Activated CD8-positive, alpha-beta memory T cell treated with anti-CD3 and anti-CD28 coated beads, Interleukin-2, amount 10 ng/mL, durations not matched to agents 7 days and 5 days (primary cell): Measurements from ENCODE around the gene ZNF543. TPM values are rescaled to one million over a fixed set of nuclear protein-coding genes. Genes with fewer than 3 reads are reported as not detected.

ENCODE experiments used
- ATAC-seq: fragments of 150-1000 bp; cut with Tn5 transposase; one replicate; pipeline ENCODE4 v1.10.0; 2021; ENCODE audit warnings: moderate library complexity
- CTCF ChIA-PET: fragments of 350-600 bp; sonication (Branson Sonifier 250); formaldehyde crosslinking; loops from one replicate; lab custom pipeline; 2021; ENCODE audit warnings: antibody characterized with exemption; lab: Charles Lee
- DNase-seq: peaks from one replicate; pipeline ENCODE4 v3.0.0-alpha.2; 2020
- H3K27ac Mint-ChIP-seq: one replicate; pipeline ENCODE4 v1.8.0; 2021; ENCODE audit warnings: mild to moderate bottlenecking, mixed read lengths
- H3K27me3 Mint-ChIP-seq: one replicate; pipeline ENCODE4 v1.8.0; 2021; ENCODE audit warnings: mixed read lengths
- H3K36me3 Mint-ChIP-seq: one replicate; pipeline ENCODE4 v1.8.0; 2021; ENCODE audit warnings: mild to moderate bottlenecking, mixed read lengths
- H3K4me1 Mint-ChIP-seq: one replicate; pipeline ENCODE4 v1.8.0; 2021; ENCODE audit warnings: mixed read lengths
- H3K4me3 Mint-ChIP-seq: one replicate; pipeline ENCODE4 v1.8.0; 2021; ENCODE audit warnings: mild to moderate bottlenecking, moderate library complexity, mixed read lengths
- H3K9me3 Mint-ChIP-seq: one replicate; pipeline ENCODE4 v1.8.0; 2022; ENCODE audit warnings: low read depth, mixed read lengths
- total RNA-seq, 2 experiments: library from RNA; stranded (reverse); gene quantifications; one replicate each; pipeline ENCODE4 v1.2.3, GENCODE V29; 2021

Gene ZNF543
- total RNA-seq, 2 experiments from 2014 or later = 8.8 to 9.4 TPM

- Mint-ChIP-seq H3K4me3 (no peak overlapping the region), H3K4me1 (no peaks in the 10 kb centered on the region), H3K27ac (no peak overlapping the region), H3K9me3 (peaks cover 3% of the 10 kb centered on the region), H3K27me3 (no peaks in the 10 kb centered on the region), H3K36me3 (peaks cover 13% of the 10 kb centered on the region)
- ATAC-seq (no peak), DNase-seq (no peak)
- CTCF ChIA-PET = no interaction called here
Measured at GRCh38 chr19:57338877-57339276, 18.6 kb downstream of the ZNF543 start.

GRCh38 chr19:57342582-57342981 lies 22.3 kb downstream of the ZNF543 start:
- ATAC-seq = no peak
- no peak overlapping the region for H3K27ac Mint-ChIP-seq
- CTCF ChIA-PET = interaction anchor here (0.7 to 1.2 kb wide), 2 partner anchors 8 to 1182 kb away, joined by 3 to 4 read pairs; partner anchors contain the start of gene ZNF304

GRCh38 chr19:57348136-57348535 lies 27.9 kb downstream of the ZNF543 start:
- DNase-seq = no peak
- peaks cover 4% of the 10 kb centered on the region for H3K9me3 Mint-ChIP-seq
- H3K4me3 Mint-ChIP-seq = no peak overlapping the region
- CTCF ChIA-PET = no interaction called here
- peaks cover 15% of the 10 kb centered on the region for H3K36me3 Mint-ChIP-seq
- no peak overlapping the region for H3K27ac Mint-ChIP-seq
- H3K27me3 Mint-ChIP-seq = peaks cover 2% of the 10 kb centered on the region
- ATAC-seq = no peak
- peaks cover 27% of the 10 kb centered on the region for H3K4me1 Mint-ChIP-seq

More at GRCh38 chr19:57342582-57342981, 22.3 kb downstream of the ZNF543 start:
- Mint-ChIP-seq H3K4me3 (no peak overlapping the region), H3K9me3 (peaks cover 2% of the 10 kb centered on the region), H3K4me1 (no peaks in the 10 kb centered on the region), H3K27me3 (peaks cover 2% of the 10 kb centered on the region), H3K36me3 (no peaks in the 10 kb centered on the region)
- no peak for DNase-seq

- CTCF ChIA-PET = interaction anchor here (1.0 to 2.0 kb wide), 4 partner anchors 9 to 71 kb away, joined by 3 to 5 read pairs (median 4); partner anchors contain the start of genes TRAPPC2B, ZNF460, ZNF547 and ZNF548
- H3K9me3 Mint-ChIP-seq = peaks cover 10% of the 10 kb centered on the region
- ATAC-seq = peak; percentile 100
- H3K27me3 Mint-ChIP-seq = peaks cover 2% of the 10 kb centered on the region
- peak within 1 kb of the TSS; percentile 93 for H3K4me3 Mint-ChIP-seq
- H3K36me3 Mint-ChIP-seq = peaks cover 44% of the 10 kb centered on the region
- peaks cover 32% of the 10 kb centered on the region for H3K4me1 Mint-ChIP-seq
- H3K27ac Mint-ChIP-seq = peak within 1 kb of the TSS; percentile 93
- peak; percentile 95 for DNase-seq
Measured at GRCh38 chr19:57350877-57351805, 30.9 kb downstream of the ZNF543 start, which contains the start of gene ZNF304. Gene ZNF304 (plus strand): TSS chr19:57351271. CDS start chr19:57351665, 394 bp downstream.

- no peak for ATAC-seq
- H3K9me3 Mint-ChIP-seq = peaks cover 13% of the 10 kb centered on the region
Measured at GRCh38 chr19:57351867-57352266, 31.6 kb downstream of the ZNF543 start.

GRCh38 chr19:57355916-57356315 lies 35.6 kb downstream of the ZNF543 start:
- Mint-ChIP-seq H3K27me3 (no peaks in the 10 kb centered on the region), H3K4me1 (peaks cover 24% of the 10 kb centered on the region), H3K27ac (no peak overlapping the region), H3K36me3 (peaks cover 80% of the 10 kb centered on the region), H3K4me3 (no peak overlapping the region), H3K9me3 (peaks cover 23% of the 10 kb centered on the region)
- DNase-seq = no peak
- CTCF ChIA-PET = no interaction called here
- ATAC-seq = no peak

More at GRCh38 chr19:57351867-57352266, 31.6 kb downstream of the ZNF543 start:
- Mint-ChIP-seq H3K36me3 (peaks cover 51% of the 10 kb centered on the region), H3K27me3 (peaks cover 2% of the 10 kb centered on the region), H3K4me3 (peak overlapping the region; percentile 93), H3K27ac (peak overlapping the region; percentile 93), H3K4me1 (peaks cover 32% of the 10 kb centered on the region)
- CTCF ChIA-PET = no interaction called here
- no peak for DNase-seq

GRCh38 chr19:57357406-57357805 lies 37.1 kb downstream of the ZNF543 start:
- H3K4me3 Mint-ChIP-seq = no peak overlapping the region
- H3K36me3 Mint-ChIP-seq = peaks cover 79% of the 10 kb centered on the region
- no peak for DNase-seq
- H3K4me1 Mint-ChIP-seq = peaks cover 14% of the 10 kb centered on the region
- H3K27ac Mint-ChIP-seq = no peak overlapping the region
- CTCF ChIA-PET = no interaction called here
- ATAC-seq = no peak
- H3K27me3 Mint-ChIP-seq = no peaks in the 10 kb centered on the region
- H3K9me3 Mint-ChIP-seq = peaks cover 28% of the 10 kb centered on the region

- Mint-ChIP-seq H3K27me3 (no peaks in the 10 kb centered on the region), H3K4me1 (peaks cover 16% of the 10 kb centered on the region), H3K4me3 (no peak overlapping the region), H3K27ac (no peak overlapping the region), H3K36me3 (peaks cover 69% of the 10 kb centered on the region), H3K9me3 (peaks cover 24% of the 10 kb centered on the region)
- CTCF ChIA-PET = no interaction called here
- ATAC-seq (no peak), DNase-seq (no peak)
Measured at GRCh38 chr19:57359300-57359699, 39.0 kb downstream of the ZNF543 start.

GRCh38 chr19:57362419-57362818 lies 42.1 kb downstream of the ZNF543 start:
- peaks cover 18% of the 10 kb centered on the region for H3K9me3 Mint-ChIP-seq
- ATAC-seq = no peak

GRCh38 chr19:57362997-57363687 lies 42.9 kb downstream of the ZNF543 start, which contains the start of the genes TRAPPC2B and ZNF547:
Gene TRAPPC2B (plus strand): TSS chr19:57363551. CDS start chr19:57364834, 1,283 bp downstream.
Gene ZNF547 (plus strand): TSS chr19:57363551. CDS start chr19:57368556, 5,005 bp downstream.
- H3K4me1 Mint-ChIP-seq = peaks cover 19% of the 10 kb centered on the region
- CTCF ChIA-PET = interaction anchor here (1.2 to 1.4 kb wide), 2 partner anchors 13 to 80 kb away, joined by 3 to 5 read pairs; partner anchors contain the start of gene ZNF304
- peak; percentile 100 for DNase-seq
- H3K9me3 Mint-ChIP-seq = peaks cover 14% of the 10 kb centered on the region
- H3K4me3 Mint-ChIP-seq = peak within 1 kb of the TSS; percentile 90
- ATAC-seq = peak; percentile 95
- no peaks in the 10 kb centered on the region for H3K27me3 Mint-ChIP-seq
- H3K27ac Mint-ChIP-seq = peak within 1 kb of the TSS; percentile 95
- H3K36me3 Mint-ChIP-seq = peaks cover 50% of the 10 kb centered on the region

More at GRCh38 chr19:57362419-57362818, 42.1 kb downstream of the ZNF543 start:
- Mint-ChIP-seq H3K4me3 (peak overlapping the region; percentile 90), H3K4me1 (peaks cover 19% of the 10 kb centered on the region), H3K36me3 (peaks cover 52% of the 10 kb centered on the region), H3K27ac (peak overlapping the region; percentile 95), H3K27me3 (no peaks in the 10 kb centered on the region)
- DNase-seq = no peak
- CTCF ChIA-PET = interaction anchor here (1.4 kb wide), 1 partner anchor 12 kb away, joined by 5 read pairs; the partner anchor contains the start of gene ZNF304

GRCh38 chr19:57363688-57364181 lies 43.5 kb downstream of the ZNF543 start:
- no peak for DNase-seq
- peak overlapping the region; percentile 95 for H3K27ac Mint-ChIP-seq
- H3K4me1 Mint-ChIP-seq = peaks cover 19% of the 10 kb centered on the region
- H3K9me3 Mint-ChIP-seq = peaks cover 16% of the 10 kb centered on the region
- CTCF ChIA-PET = interaction anchor here (1.2 to 1.4 kb wide), 2 partner anchors 13 to 80 kb away, joined by 3 to 5 read pairs; partner anchors contain the start of gene ZNF304
- no peak for ATAC-seq
- peak overlapping the region; percentile 90 for H3K4me3 Mint-ChIP-seq
- H3K27me3 Mint-ChIP-seq = no peaks in the 10 kb centered on the region
- H3K36me3 Mint-ChIP-seq = peaks cover 50% of the 10 kb centered on the region

- DNase-seq (no peak), ATAC-seq (no peak)
- H3K4me1 Mint-ChIP-seq = peaks cover 17% of the 10 kb centered on the region
- H3K9me3 Mint-ChIP-seq = peaks cover 15% of the 10 kb centered on the region
- no peak overlapping the region for H3K4me3 Mint-ChIP-seq
- no peak overlapping the region for H3K27ac Mint-ChIP-seq
- H3K36me3 Mint-ChIP-seq = peaks cover 52% of the 10 kb centered on the region
- no peaks in the 10 kb centered on the region for H3K27me3 Mint-ChIP-seq
- CTCF ChIA-PET = no interaction called here
Measured at GRCh38 chr19:57366776-57367175, 46.5 kb downstream of the ZNF543 start.
